DND-41 (cell line): Measurements from ENCODE around the gene OR52E6.

Experiments
- CTCF ChIP-seq: IDR thresholded peaks from 2 replicates; pipeline ENCODE4 v1.5.1; 2012; ENCODE audit warnings: borderline replicate concordance, low read length, moderate library complexity, mild to moderate bottlenecking; ENCODE audit not compliant: poor library complexity, severe bottlenecking; ENCODE audit errors: extremely low read depth
- EZH2 ChIP-seq: IDR thresholded peaks from 3 replicates; pipeline ENCODE4 v1.6.1; 2012; ENCODE audit warnings: borderline replicate concordance, low read depth, mild to moderate bottlenecking, moderate library complexity, low read length, inconsistent platforms; ENCODE audit not compliant: severe bottlenecking

DNA sequence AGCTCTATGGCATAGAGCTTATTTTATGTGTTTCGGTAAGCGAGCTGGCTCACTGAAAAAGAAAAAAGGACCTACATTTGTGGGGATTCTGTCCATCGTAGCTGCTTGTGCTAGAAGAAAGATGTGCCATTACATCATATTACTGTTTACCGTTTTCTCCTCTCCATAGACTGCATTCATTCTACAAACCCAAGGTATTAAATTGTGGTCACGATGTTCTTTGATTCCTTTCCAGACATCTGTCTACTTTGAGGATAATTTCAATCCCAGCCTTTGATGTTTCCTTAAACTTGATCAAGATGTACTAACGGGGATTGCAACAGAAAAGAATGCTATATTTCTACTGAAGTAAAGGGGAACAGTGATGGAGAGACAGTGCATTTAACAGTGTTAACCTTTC is 45.2 kb downstream of the OR52E6 start:
- TF ChIP-seq CTCF: no peak
- TF ChIP-seq EZH2: no peak
